ENCODE data around the gene TFB1M.
"Not testable (repeated sequence)": the region's sequence is repeated elsewhere in the genome, so short reads cannot be mapped to it uniquely, and the experiment has no call there.

- TF ChIP-seq CTCF (conservative IDR thresholded peaks at IDR 0.05); EZH2 (IDR thresholded peaks at IDR 0.05; ENCODE audit: low read depth): not testable (repeated sequence)
Measured at GRCh38 chr6:155364021-155364420, 49.7 kb upstream of the TFB1M start.
